ENCODE results near the gene ABHD16B. TPM values are rescaled to one million over a fixed set of nuclear protein-coding genes. Genes with fewer than 3 reads are reported as not detected.

Gene ABHD16B
- total and polyA plus RNA-seq, 2 experiments from 2014 or later: not detected

DNA sequence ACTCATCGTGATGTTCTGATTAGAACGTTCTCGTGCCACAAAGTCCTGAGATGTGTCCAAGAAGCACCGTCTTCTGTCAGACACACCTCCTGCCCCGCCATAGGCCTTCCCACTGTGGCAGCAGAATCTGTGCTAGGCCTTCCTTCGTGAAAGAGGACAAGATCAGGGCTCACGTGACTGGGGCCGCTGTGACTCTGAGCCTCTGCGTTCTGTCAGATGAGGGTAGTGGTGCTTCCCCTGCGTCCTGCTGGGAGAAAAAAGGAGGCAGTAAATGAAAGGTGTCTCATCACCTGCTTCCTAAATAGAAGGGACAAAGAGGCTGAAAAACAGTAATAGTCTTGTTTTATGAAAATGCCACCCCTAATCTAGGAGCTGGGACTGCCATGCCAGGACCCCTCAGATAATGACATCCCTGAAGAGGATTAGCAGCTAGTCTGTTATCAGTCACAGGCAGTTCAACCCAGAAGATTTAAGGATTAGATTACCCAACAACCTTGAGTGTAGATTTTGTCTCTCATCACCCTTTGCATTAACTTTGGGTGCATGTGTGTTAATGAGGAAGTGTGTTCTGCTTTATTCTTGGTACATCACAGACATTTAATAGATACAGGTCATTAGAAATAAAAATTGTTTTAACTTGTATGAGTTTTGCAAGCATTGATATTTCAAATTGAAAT lies 37.7 kb downstream of the ABHD16B start:
- H3K9me2 ChIP-seq (ENCODE audit: insufficient read depth): no peaks in the 10 kb centered on the region
- no peak overlapping the region for H3K9ac ChIP-seq
- no peak overlapping the region for H3K27ac ChIP-seq
- peaks cover 12% of the 10 kb centered on the region for H3K4me1 ChIP-seq (ENCODE audit: insufficient read depth)
- WGBS, 2 experiments (ENCODE audit: low coverage in 1 of 2, low lambda C conversion rate in 2 of 2, missing lambda C conversion rate in 2 of 2): 86% methylated on average over 10 of the region's 10 CpGs
- no peak for DNase-seq
- in situ Hi-C loops (cut with MboI): no loop called here
- peaks cover 18% of the 10 kb centered on the region for H3F3A ChIP-seq (ENCODE audit: insufficient read depth)
- no peaks in the 10 kb centered on the region for H3K36me3 ChIP-seq (ENCODE audit: low read depth)
- H3K4me2 ChIP-seq (ENCODE audit: unreplicated experiment): no peak overlapping the region
- peaks cover 86% of the 10 kb centered on the region for H3K79me2 ChIP-seq (ENCODE audit: insufficient read depth)
- no peak overlapping the region for H3K4me3 ChIP-seq
- H2AFZ ChIP-seq: no peak overlapping the region
- TF ChIP-seq EZH2phosphoT487 (IDR thresholded peaks at IDR 0.05; ENCODE audit: insufficient read depth, low read depth) (no peak), EZH2 (IDR thresholded peaks at IDR 0.05; ENCODE audit: insufficient read depth, poor library complexity, severe bottlenecking) (no peak)
- no peaks in the 10 kb centered on the region for H3K27me3 ChIP-seq (replicated peaks; ENCODE audit: insufficient read depth)
- H4K20me1 ChIP-seq (ENCODE audit: insufficient read depth): peaks cover 10% of the 10 kb centered on the region; the same call in 1 of the 2 replicates
- no peaks in the 10 kb centered on the region for H3K9me3 ChIP-seq (ENCODE audit: low read depth)

DNA sequence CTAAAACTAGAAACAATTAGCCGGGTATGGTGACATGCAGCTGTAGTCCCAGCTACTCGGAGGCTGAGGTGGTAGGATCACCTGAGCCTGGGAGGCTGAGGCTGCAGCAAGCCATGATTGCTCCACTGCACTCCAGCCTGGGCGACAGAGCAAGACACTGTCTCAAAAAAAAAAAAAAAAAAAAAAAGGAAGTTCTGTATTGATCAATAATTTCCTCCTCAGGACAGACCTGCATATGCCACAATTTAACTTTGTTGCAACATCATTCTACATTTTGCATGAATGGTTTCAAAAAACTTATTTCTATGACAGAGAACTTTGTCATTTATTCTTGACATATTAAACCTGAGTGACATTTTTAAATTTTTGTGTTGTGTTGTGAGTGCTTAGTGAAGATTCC lies 39.1 kb downstream of the ABHD16B start:
- no peak for DNase-seq
- Histone ChIP-seq H3K4me2 (ENCODE audit: unreplicated experiment) (no peak overlapping the region), H4K20me1 (ENCODE audit: insufficient read depth) (peaks cover 15% of the 10 kb centered on the region; the same call in 1 of the 2 replicates), H3K27ac (no peak overlapping the region), H3K36me3 (ENCODE audit: low read depth) (no peaks in the 10 kb centered on the region), H3K9me3 (ENCODE audit: low read depth) (no peaks in the 10 kb centered on the region), H3K9ac (no peak overlapping the region), H3K27me3 (replicated peaks; ENCODE audit: insufficient read depth) (no peaks in the 10 kb centered on the region), H2AFZ (no peak overlapping the region), H3K9me2 (ENCODE audit: insufficient read depth) (no peaks in the 10 kb centered on the region), H3F3A (ENCODE audit: insufficient read depth) (peaks cover 16% of the 10 kb centered on the region; the same call in 1 of the 2 replicates), H3K79me2 (ENCODE audit: insufficient read depth) (peaks cover 100% of the 10 kb centered on the region), H3K4me1 (ENCODE audit: insufficient read depth) (peaks cover 12% of the 10 kb centered on the region), H3K4me3 (no peak overlapping the region)
- in situ Hi-C loops (cut with MboI): no loop called here
- WGBS, 2 experiments (ENCODE audit: low coverage in 1 of 2, low lambda C conversion rate in 2 of 2, missing lambda C conversion rate in 2 of 2): 90 to 91% methylated on average over 3 of the region's 3 CpGs
- TF ChIP-seq EZH2 (IDR thresholded peaks at IDR 0.05; ENCODE audit: insufficient read depth, poor library complexity, severe bottlenecking) (no peak), EZH2phosphoT487 (IDR thresholded peaks at IDR 0.05; ENCODE audit: insufficient read depth, low read depth) (no peak)

- H3K27me3 ChIP-seq (replicated peaks; ENCODE audit: insufficient read depth): no peaks in the 10 kb centered on the region
- no peaks in the 10 kb centered on the region; the same call in 1 of the 2 replicates for H3F3A ChIP-seq (ENCODE audit: insufficient read depth)
- H4K20me1 ChIP-seq (ENCODE audit: insufficient read depth): peaks cover 16% of the 10 kb centered on the region; the same call in 1 of the 2 replicates
- H3K4me2 ChIP-seq (ENCODE audit: unreplicated experiment): no peak overlapping the region
- in situ Hi-C loops (cut with MboI): no loop called here
- H3K27ac ChIP-seq: no peak overlapping the region
- H3K9me3 ChIP-seq (ENCODE audit: low read depth): no peaks in the 10 kb centered on the region
- H3K4me3 ChIP-seq: no peak overlapping the region
- H3K9ac ChIP-seq: no peak overlapping the region
- H3K36me3 ChIP-seq (ENCODE audit: low read depth): no peaks in the 10 kb centered on the region
- H3K9me2 ChIP-seq (ENCODE audit: insufficient read depth): no peaks in the 10 kb centered on the region
- no peak overlapping the region for H2AFZ ChIP-seq
- WGBS, 2 experiments (ENCODE audit: low coverage in 1 of 2, low lambda C conversion rate in 2 of 2, missing lambda C conversion rate in 2 of 2): 89 to 90% methylated on average over 11 of the region's 11 CpGs
- peaks cover 100% of the 10 kb centered on the region for H3K79me2 ChIP-seq (ENCODE audit: insufficient read depth)
- no peak for DNase-seq
- H3K4me1 ChIP-seq (ENCODE audit: insufficient read depth): no peaks in the 10 kb centered on the region
- TF ChIP-seq EZH2phosphoT487 (IDR thresholded peaks at IDR 0.05; ENCODE audit: insufficient read depth, low read depth) (no peak), EZH2 (IDR thresholded peaks at IDR 0.05; ENCODE audit: insufficient read depth, poor library complexity, severe bottlenecking) (no peak)
Observed at GRCh38 chr20:63903796-63904561, 42.7 kb downstream of the ABHD16B start.

DNA sequence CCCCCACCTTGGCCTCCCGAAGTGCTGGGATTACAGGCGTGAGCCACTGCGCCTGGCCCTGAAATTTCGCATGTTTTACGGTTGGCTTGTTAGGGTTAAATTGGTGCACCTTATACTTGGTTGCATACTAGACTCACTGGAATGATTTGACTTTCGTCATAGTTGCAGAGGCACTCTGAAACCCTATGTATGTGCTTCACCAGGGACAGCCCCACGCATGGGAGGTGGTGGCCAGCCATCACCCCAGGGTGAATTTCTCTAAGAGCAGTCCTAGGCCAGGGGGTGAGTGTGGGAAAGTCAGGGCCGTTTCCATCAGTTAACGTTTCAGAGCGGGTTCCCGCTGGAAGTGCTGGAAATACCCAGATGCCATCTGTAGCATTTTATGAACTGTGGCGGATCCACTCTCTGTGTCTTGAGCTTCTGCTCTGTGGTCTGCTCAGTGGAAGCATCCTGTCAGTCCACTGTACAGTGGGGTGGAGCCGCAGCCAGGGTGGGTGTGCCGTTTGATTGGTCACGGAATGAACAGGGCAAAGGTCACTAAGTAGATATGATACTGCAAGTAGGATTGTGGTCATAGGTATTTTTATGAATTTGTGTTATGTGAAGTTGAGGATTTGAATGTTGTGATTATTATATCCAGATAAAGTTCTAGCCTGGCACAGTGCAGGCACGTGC lies 46.8 kb downstream of the ABHD16B start:
- in situ Hi-C loops (cut with MboI): no loop called here
- H3K36me3 ChIP-seq (ENCODE audit: low read depth): no peaks in the 10 kb centered on the region
- no peak for DNase-seq
- H3F3A ChIP-seq (ENCODE audit: insufficient read depth): peaks cover 16% of the 10 kb centered on the region; the same call in 1 of the 2 replicates
- H3K4me3 ChIP-seq: no peak overlapping the region
- H3K27me3 ChIP-seq (replicated peaks; ENCODE audit: insufficient read depth): no peaks in the 10 kb centered on the region
- H3K9me3 ChIP-seq (ENCODE audit: low read depth): no peaks in the 10 kb centered on the region
- peaks cover 100% of the 10 kb centered on the region for H3K79me2 ChIP-seq (ENCODE audit: insufficient read depth)
- TF ChIP-seq EZH2phosphoT487 (IDR thresholded peaks at IDR 0.05; ENCODE audit: insufficient read depth, low read depth): no peak
- TF ChIP-seq EZH2 (IDR thresholded peaks at IDR 0.05; ENCODE audit: insufficient read depth, poor library complexity, severe bottlenecking): no peak
- no peak overlapping the region for H3K4me2 ChIP-seq (ENCODE audit: unreplicated experiment)
- no peak overlapping the region for H2AFZ ChIP-seq
- 81 to 87% methylated on average over 16 of the region's 16 CpGs for WGBS, 2 experiments (ENCODE audit: low coverage in 1 of 2, low lambda C conversion rate in 2 of 2, missing lambda C conversion rate in 2 of 2)
- peaks cover 15% of the 10 kb centered on the region for H3K4me1 ChIP-seq (ENCODE audit: insufficient read depth)
- no peaks in the 10 kb centered on the region for H3K9me2 ChIP-seq (ENCODE audit: insufficient read depth)
- H3K9ac ChIP-seq: no peak overlapping the region
- peaks cover 24% of the 10 kb centered on the region; the same call in 1 of the 2 replicates for H4K20me1 ChIP-seq (ENCODE audit: insufficient read depth)
- no peak overlapping the region for H3K27ac ChIP-seq

All from GM23248 (cell line).